Panc1 (cell line): Measurements from ENCODE around the gene GOLGA3. TPM values are rescaled to one million over a fixed set of nuclear protein-coding genes. Genes with fewer than 3 reads are reported as not detected.

Experiments
- ATAC-seq: fragments of 200-7000 bp; cut with Tn5 transposase; 2 replicates; pipeline ENCODE4 v1.9.1; 2020; ENCODE audit warnings: mild to moderate bottlenecking, moderate library complexity
- BruUV-seq: library from RNA; stranded (reverse); fragments of 400-500 nt; replicated peaks from 2 replicates; lab custom pipeline; 2021; lab: Mats Ljungman, UMichigan
- CTCF ChIA-PET: fragments of 300-600 bp; sonication (Branson Sonifier 250); formaldehyde crosslinking; loops from one replicate; lab custom pipeline; 2022; ENCODE audit warnings: antibody characterized with exemption; lab: Charles Lee
- POLR2A ChIA-PET: fragments of 300-600 bp; sonication (Branson Sonifier 250); formaldehyde crosslinking; loops from one replicate; lab custom pipeline; 2022; ENCODE audit warnings: antibody characterized with exemption; lab: Charles Lee
- DNase-seq: peaks from one replicate; pipeline ENCODE4 v3.0.0-alpha.2; 2010; ENCODE audit warnings: low read depth, low spot score
- H3K27ac ChIP-seq: 2 replicates; pipeline ENCODE4 v1.5.1; 2011; ENCODE audit warnings: mild to moderate bottlenecking, low read length, inconsistent platforms
- H3K27me3 ChIP-seq: fragments of 200-500 bp; sonication (Bioruptor generic); 2 replicates; pipeline ENCODE4 v1.6.0; 2014; ENCODE audit warnings: low read length, inconsistent platforms; ENCODE audit not compliant: control insufficient read depth, insufficient read depth
- H3K36me3 ChIP-seq: fragments of 200-500 bp; sonication (Bioruptor generic); 2 replicates; pipeline ENCODE4 v1.5.1; 2014; ENCODE audit warnings: inconsistent platforms, mild to moderate bottlenecking, low read length, moderate library complexity; ENCODE audit not compliant: control insufficient read depth, insufficient read depth
- H3K4me1 ChIP-seq: 2 replicates; pipeline ENCODE4 v1.5.1; 2011; ENCODE audit warnings: inconsistent platforms, mild to moderate bottlenecking, low read length, moderate library complexity; ENCODE audit not compliant: control insufficient read depth, insufficient read depth
- H3K4me3 ChIP-seq, 2 experiments: 2 replicates each; pipeline ENCODE4 v1.5.1; 2011 to 2012; ENCODE audit warnings: low read depth in 2 of 2, low read length in 2 of 2, mild to moderate bottlenecking in 2 of 2, inconsistent platforms in 1 of 2, moderate library complexity in 1 of 2
- H3K9me3 ChIP-seq: fragments of 200-500 bp; sonication (Bioruptor generic); 2 replicates; pipeline ENCODE4 v1.5.1; 2014; ENCODE audit warnings: low read depth, mild to moderate bottlenecking, inconsistent platforms, low read length, moderate library complexity; ENCODE audit not compliant: control insufficient read depth, insufficient read depth
- POLR2AphosphoS5 ChIP-seq: IDR thresholded peaks from 2 replicates; pipeline ENCODE4 v1.6.1; 2012; ENCODE audit warnings: mild to moderate bottlenecking, low read depth, low read length, moderate library complexity
- SIN3A ChIP-seq: IDR thresholded peaks from 2 replicates; pipeline ENCODE4 v1.6.1; 2012; ENCODE audit warnings: low read depth, mild to moderate bottlenecking, low read length, moderate library complexity, borderline replicate concordance; ENCODE audit not compliant: insufficient read depth
- TCF7L2 ChIP-seq: IDR thresholded peaks from 2 replicates; pipeline ENCODE4 v1.6.1; 2011; ENCODE audit warnings: mild to moderate bottlenecking, low read depth, low read length, inconsistent platforms
- in situ Hi-C: cut with HindIII; loops from 2 replicates; pipeline ENCODE4 v1.10.0; 2016; ENCODE audit warnings: low sequenced_read_pairs, low pct_unique_long_range_greater_than_20kb
- intact Hi-C: fragments of 100-400 bp; cut with micrococcal nuclease; formaldehyde crosslinking; loops from one replicate; pipeline ENCODE4 v1.10.0; 2022; ENCODE audit not compliant: unreplicated experiment
- total RNA-seq: library from RNA; stranded (reverse); gene quantifications from one replicate; pipeline ENCODE4 v1.2.1, GENCODE V29; 2021; ENCODE audit not compliant: unreplicated experiment
- TF ChIP-seq, protein P1 (sequence below), 2 experiments: IDR thresholded peaks; 2 replicates each; pipeline ENCODE4 v1.6.1; 2011 to 2012; ENCODE audit warnings: low read depth in 2 of 2, control low read depth in 1 of 2, low read length in 1 of 2, mild to moderate bottlenecking in 1 of 2, moderate library complexity in 1 of 2; ENCODE audit not compliant: insufficient read depth in 1 of 2
- TF ChIP-seq, protein P2 (sequence below): fragments of 450-650 bp; IDR thresholded peaks from 2 replicates; pipeline ENCODE4 v1.5.1; 2017; ENCODE audit warnings: mild to moderate bottlenecking

The GOLGA3 gene
- total RNA-seq, 1 experiment from 2014 or later: 61.1 TPM

DNA sequence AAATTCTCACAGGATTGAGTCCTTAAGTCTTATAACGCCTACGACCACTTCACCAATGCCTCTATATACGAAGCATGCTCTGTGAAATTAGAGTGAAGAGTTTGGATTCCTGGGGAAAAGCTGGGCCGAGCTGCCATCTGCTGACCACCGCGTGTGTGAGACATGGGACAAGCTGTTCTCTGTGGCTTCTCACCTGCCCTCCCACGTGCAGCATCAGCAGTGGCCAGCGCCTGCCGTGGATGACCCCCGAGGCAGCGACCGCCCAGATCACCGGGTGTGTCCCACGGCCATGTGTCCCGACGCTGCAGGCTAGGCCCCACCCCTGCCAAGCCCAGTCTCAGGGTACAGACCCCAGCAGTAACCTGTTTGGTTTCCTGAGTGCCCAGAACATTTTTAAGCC is 21.6 kb upstream of the GOLGA3 start:
- in situ Hi-C loops (no loop called here), intact Hi-C loops (no loop called here)
- CTCF ChIA-PET: no interaction called here
- Histone ChIP-seq H3K4me1 (no peaks in the 10 kb centered on the region), H3K9me3 (no peaks in the 10 kb centered on the region), H3K4me3 (no peak overlapping the region), H3K36me3 (peaks cover 14% of the 10 kb centered on the region; the same call in 1 of the 2 replicates), H3K27ac (no peak overlapping the region), H3K27me3 (no peaks in the 10 kb centered on the region)
- no peak for DNase-seq
- TSS peak; percentile 10 for BruUV-seq
- TF ChIP-seq POLR2AphosphoS5 (no peak), TCF7L2 (no peak), SIN3A (no peak)
- TF ChIP-seq, protein P1, sequence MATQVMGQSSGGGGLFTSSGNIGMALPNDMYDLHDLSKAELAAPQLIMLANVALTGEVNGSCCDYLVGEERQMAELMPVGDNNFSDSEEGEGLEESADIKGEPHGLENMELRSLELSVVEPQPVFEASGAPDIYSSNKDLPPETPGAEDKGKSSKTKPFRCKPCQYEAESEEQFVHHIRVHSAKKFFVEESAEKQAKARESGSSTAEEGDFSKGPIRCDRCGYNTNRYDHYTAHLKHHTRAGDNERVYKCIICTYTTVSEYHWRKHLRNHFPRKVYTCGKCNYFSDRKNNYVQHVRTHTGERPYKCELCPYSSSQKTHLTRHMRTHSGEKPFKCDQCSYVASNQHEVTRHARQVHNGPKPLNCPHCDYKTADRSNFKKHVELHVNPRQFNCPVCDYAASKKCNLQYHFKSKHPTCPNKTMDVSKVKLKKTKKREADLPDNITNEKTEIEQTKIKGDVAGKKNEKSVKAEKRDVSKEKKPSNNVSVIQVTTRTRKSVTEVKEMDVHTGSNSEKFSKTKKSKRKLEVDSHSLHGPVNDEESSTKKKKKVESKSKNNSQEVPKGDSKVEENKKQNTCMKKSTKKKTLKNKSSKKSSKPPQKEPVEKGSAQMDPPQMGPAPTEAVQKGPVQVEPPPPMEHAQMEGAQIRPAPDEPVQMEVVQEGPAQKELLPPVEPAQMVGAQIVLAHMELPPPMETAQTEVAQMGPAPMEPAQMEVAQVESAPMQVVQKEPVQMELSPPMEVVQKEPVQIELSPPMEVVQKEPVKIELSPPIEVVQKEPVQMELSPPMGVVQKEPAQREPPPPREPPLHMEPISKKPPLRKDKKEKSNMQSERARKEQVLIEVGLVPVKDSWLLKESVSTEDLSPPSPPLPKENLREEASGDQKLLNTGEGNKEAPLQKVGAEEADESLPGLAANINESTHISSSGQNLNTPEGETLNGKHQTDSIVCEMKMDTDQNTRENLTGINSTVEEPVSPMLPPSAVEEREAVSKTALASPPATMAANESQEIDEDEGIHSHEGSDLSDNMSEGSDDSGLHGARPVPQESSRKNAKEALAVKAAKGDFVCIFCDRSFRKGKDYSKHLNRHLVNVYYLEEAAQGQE (IDR thresholded peaks at IDR 0.05; ENCODE audit: insufficient read depth in 1 of 2, low read depth in 2 of 2, low read length in 1 of 2): no peak
- TF ChIP-seq, protein P2, sequence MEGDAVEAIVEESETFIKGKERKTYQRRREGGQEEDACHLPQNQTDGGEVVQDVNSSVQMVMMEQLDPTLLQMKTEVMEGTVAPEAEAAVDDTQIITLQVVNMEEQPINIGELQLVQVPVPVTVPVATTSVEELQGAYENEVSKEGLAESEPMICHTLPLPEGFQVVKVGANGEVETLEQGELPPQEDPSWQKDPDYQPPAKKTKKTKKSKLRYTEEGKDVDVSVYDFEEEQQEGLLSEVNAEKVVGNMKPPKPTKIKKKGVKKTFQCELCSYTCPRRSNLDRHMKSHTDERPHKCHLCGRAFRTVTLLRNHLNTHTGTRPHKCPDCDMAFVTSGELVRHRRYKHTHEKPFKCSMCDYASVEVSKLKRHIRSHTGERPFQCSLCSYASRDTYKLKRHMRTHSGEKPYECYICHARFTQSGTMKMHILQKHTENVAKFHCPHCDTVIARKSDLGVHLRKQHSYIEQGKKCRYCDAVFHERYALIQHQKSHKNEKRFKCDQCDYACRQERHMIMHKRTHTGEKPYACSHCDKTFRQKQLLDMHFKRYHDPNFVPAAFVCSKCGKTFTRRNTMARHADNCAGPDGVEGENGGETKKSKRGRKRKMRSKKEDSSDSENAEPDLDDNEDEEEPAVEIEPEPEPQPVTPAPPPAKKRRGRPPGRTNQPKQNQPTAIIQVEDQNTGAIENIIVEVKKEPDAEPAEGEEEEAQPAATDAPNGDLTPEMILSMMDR: no peak
- POLR2A ChIA-PET: no interaction called here
- no peak for ATAC-seq

DNA sequence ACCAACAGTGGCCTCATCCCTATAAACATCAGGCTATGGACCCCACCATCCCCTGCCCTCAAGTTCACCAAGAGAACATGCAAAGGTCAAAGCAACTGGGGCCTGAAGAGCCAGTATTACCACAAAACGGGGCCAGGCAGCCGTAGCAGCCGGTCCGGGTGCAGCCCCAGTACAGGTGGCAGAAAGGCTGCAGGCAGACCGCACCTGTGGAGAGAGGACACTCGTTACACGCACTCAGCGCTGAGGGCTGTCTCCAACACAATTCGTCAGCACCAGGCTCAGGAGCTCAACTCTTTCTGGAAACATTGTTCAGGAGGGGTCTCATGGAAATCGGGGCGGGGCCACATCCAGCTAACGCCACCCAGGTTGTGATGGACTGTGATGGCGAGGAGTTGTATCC is 19.9 kb upstream of the GOLGA3 start:
- ATAC-seq: no peak
- ChIA-PET POLR2A (no interaction called here), CTCF (no interaction called here)
- no peak overlapping the region for H3K27ac ChIP-seq
- no peaks in the 10 kb centered on the region for H3K27me3 ChIP-seq
- TF ChIP-seq TCF7L2 (no peak), POLR2AphosphoS5 (no peak)
- TF ChIP-seq, protein P2: no peak
- intact Hi-C loops (no loop called here), in situ Hi-C loops (no loop called here)
- H3K9me3 ChIP-seq: no peaks in the 10 kb centered on the region
- peaks cover 9% of the 10 kb centered on the region; the same call in 1 of the 2 replicates for H3K36me3 ChIP-seq
- no peak for DNase-seq
- no peaks in the 10 kb centered on the region for H3K4me1 ChIP-seq
- BruUV-seq: no TSS peak
- H3K4me3 ChIP-seq: no peak overlapping the region
